Kidney tubule cell (primary cell): ENCODE data around the gene PCDHGC3.

Experiments used
- DNase-seq: peaks from one replicate; pipeline ENCODE4 v3.0.0-alpha.2; 2018; ENCODE audit warnings: low spot score

Gene PCDHGC3

DNA sequence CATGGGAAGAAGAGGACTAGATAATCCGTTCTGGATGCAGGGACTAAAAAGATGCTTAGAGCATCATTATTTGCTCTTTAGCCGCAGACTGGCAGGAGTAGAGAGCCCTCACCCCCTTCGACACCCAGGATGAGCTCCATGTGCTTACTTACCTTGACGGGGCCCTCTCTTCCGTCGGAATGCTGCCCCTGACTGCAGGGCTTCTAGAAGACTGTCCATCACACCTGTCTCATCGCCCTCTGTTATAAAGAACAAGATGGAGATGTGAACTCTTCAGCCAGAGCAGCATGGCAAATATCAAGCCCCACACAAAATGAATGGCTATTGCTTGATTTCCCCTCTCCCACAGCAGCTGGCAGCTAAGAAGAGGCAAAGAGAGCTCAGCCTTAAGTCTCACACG, 48.2 kb downstream of the PCDHGC3 start:
- DNase-seq: no peak

DNA sequence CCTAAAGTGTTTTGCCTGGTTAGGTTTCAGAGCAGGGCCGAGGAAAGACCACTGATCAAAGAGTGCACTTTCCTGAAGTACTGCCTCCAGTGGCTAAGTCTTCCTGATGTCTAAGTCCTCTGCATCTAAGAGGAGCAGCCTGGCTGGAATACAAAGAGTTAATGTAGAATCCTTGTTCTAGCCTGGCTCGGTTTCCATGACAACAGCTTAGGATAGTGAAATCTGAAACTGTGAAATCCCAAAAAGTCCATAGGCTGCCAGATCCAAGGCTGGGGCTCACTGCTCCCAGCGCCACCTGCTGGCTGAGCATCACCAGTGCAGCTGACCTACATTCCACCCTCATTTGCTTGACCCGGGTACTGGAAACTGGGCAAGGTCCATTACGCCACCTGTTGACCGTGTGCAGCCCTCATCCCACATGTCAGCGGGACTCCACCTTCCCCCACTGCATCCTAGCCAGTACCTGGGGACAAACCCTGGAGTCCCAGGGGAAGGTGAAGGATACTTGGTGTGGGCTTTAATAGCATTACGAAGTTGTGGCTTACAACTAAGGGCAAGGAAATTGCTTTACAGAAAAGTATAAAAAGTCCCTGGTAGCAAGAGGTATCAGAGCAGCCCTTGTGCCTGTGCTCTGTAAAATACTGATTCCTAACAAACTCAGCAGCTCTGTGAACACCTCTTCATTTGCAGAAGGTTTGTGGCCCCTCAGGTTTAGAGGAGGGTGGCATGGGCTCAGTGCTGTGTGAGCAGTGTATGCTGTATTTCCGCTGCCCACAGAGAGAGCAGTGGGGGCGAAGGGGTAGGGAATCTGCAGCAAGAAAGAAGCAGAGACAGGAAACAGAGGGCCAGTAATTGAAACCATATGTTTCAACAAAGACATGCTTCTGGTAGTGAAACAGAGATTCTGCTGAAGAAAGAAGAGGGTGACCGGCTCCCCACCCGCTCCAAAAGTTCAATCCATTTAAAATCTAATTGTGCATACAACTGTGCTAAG, 49.1 kb downstream of the PCDHGC3 start:
- DNase-seq: peak; percentile 90

DNA sequence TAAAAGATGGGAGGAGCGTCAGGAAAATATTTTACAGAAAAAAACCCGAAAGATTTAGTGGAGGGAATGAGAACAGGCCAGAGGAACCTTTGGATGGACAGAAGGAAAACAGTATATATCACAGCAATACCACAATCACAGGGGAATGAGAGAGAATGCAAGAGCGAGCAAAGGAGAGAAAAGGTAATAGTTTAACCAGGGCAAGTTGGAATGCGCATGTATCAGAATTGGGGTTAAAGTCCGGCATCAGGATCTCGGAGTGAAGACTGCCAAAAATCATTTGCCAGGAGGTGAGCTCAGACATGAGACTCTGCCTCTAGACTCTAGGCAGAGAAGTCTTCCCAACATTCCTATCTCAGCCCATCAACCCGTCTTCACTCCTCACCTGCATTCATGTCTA, 49.9 kb downstream of the PCDHGC3 start:
- peak; percentile 57 for DNase-seq

DNA sequence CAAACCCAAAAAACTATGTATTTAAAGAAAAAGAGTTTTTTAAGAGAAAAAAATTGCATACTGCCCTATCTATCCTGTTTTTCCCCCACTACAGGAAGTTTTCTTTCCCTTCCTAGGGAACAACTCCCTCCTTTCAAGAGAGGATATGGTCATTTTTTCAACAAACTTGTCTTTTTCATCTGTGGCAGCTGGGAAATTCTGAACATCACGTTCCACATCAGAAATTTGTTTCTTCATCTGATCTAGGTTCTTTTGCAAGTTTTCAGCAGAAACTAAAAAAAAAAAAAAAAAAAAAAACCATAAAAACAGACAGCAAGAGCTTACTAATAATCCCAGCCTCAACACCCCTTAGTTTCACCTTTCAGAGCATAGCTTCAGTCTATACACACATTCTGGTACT, 51.7 kb downstream of the PCDHGC3 start:
- no peak for DNase-seq
